OCI-LY1 (cell line): ENCODE data around the gene LRP1.
A peak's percentile ranks its signal among the peaks of the same experiment; 100 is the strongest.

Source experiments
- H2AFZ ChIP-seq: fragments of 200-600 bp; sonication (generic), shearing (Covaris generic); 2 replicates; pipeline ENCODE4 v1.6.0; 2014; ENCODE audit warnings: antibody characterized with exemption, mild to moderate bottlenecking, low read length
- H3F3A ChIP-seq: fragments of 200-600 bp; sonication (generic), shearing (Covaris generic); 2 replicates; pipeline ENCODE4 v1.6.0; 2014; ENCODE audit warnings: mild to moderate bottlenecking, antibody characterized with exemption, low read length, moderate library complexity; ENCODE audit not compliant: insufficient read depth
- H3K27ac ChIP-seq: fragments of 200-600 bp; sonication (generic); 2 replicates; pipeline ENCODE4 v1.5.1; 2014; ENCODE audit warnings: low read length, mixed run types, mild to moderate bottlenecking, low read depth; ENCODE audit not compliant: poor library complexity, severe bottlenecking
- H3K27me3 ChIP-seq: fragments of 200-600 bp; sonication (generic); 2 replicates; pipeline ENCODE4 v1.6.0; 2014; ENCODE audit warnings: antibody characterized with exemption, mild to moderate bottlenecking, low read length, moderate library complexity; ENCODE audit not compliant: insufficient read depth
- H3K36me3 ChIP-seq: fragments of 200-600 bp; sonication (generic); 2 replicates; pipeline ENCODE4 v1.6.1; 2014; ENCODE audit warnings: mild to moderate bottlenecking, antibody characterized with exemption, low read length, moderate library complexity, mixed read lengths; ENCODE audit not compliant: insufficient read depth
- H3K4me1 ChIP-seq: fragments of 200-600 bp; sonication (generic); 2 replicates; pipeline ENCODE4 v1.5.1; 2014; ENCODE audit warnings: mild to moderate bottlenecking, low read length, moderate library complexity; ENCODE audit not compliant: insufficient read depth, severe bottlenecking
- H3K4me2 ChIP-seq: fragments of 200-600 bp; sonication (generic), shearing (Covaris generic); 2 replicates; pipeline ENCODE4 v1.6.1; 2014; ENCODE audit warnings: low read length
- H3K4me3 ChIP-seq: fragments of 200-600 bp; sonication (generic); 2 replicates; pipeline ENCODE4 v1.5.1; 2014; ENCODE audit warnings: low read length, low read depth, mild to moderate bottlenecking, mixed read lengths; ENCODE audit not compliant: poor library complexity, severe bottlenecking
- H3K79me2 ChIP-seq: fragments of 200-600 bp; shearing (Covaris generic); 2 replicates; pipeline ENCODE4 v1.6.1; 2016; ENCODE audit warnings: mixed run types, low read length, mixed read lengths; ENCODE audit not compliant: insufficient read depth
- H3K9ac ChIP-seq: fragments of 200-600 bp; sonication (generic), shearing (Covaris generic); 2 replicates; pipeline ENCODE4 v1.6.1; 2014; ENCODE audit warnings: mild to moderate bottlenecking, low read length, mixed read lengths
- H3K9me2 ChIP-seq: fragments of 200-600 bp; sonication (generic), shearing (Covaris generic); 2 replicates; pipeline ENCODE4 v1.6.1; 2014; ENCODE audit warnings: low read depth, mild to moderate bottlenecking, low read length, mixed read lengths
- H3K9me3 ChIP-seq: fragments of 200-600 bp; shearing (Covaris generic); 2 replicates; pipeline ENCODE4 v1.6.1; 2014; ENCODE audit warnings: low read length, mixed read lengths
- H4K20me1 ChIP-seq: fragments of 200-600 bp; sonication (generic), shearing (Covaris generic); 2 replicates; pipeline ENCODE4 v1.6.0; 2016; ENCODE audit warnings: mild to moderate bottlenecking, low read length; ENCODE audit not compliant: insufficient read depth
- EZH2 ChIP-seq: fragments of 200-600 bp; sonication (generic), shearing (Covaris generic); IDR thresholded peaks from 2 replicates; pipeline ENCODE4 v1.8.0; 2017; ENCODE audit warnings: borderline replicate concordance, mixed run types, mild to moderate bottlenecking, antibody characterized with exemption, low read length, moderate library complexity, mixed read lengths
- TF ChIP-seq, protein P1 (sequence below): fragments of 200-600 bp; sonication (generic), shearing (Covaris generic); IDR thresholded peaks from 2 replicates; pipeline ENCODE4 v1.5.1; 2017; ENCODE audit warnings: mild to moderate bottlenecking, antibody characterized with exemption, low read length, moderate library complexity, mixed read lengths

Gene LRP1

GRCh38 chr12:57242329-57242690 is 114.0 kb downstream of the LRP1 start:
- H4K20me1 ChIP-seq: no peaks in the 10 kb centered on the region
- H3K9me2 ChIP-seq: no peaks in the 10 kb centered on the region
- H3F3A ChIP-seq: no peaks in the 10 kb centered on the region
- H3K9me3 ChIP-seq: no peaks in the 10 kb centered on the region
- no peak overlapping the region for H2AFZ ChIP-seq
- no peaks in the 10 kb centered on the region for H3K27me3 ChIP-seq
- H3K4me3 ChIP-seq: peak overlapping the region; percentile 61
- no peaks in the 10 kb centered on the region for H3K36me3 ChIP-seq
- peak overlapping the region; percentile 78 for H3K4me2 ChIP-seq
- H3K9ac ChIP-seq: peak overlapping the region; percentile 79
- peaks cover 61% of the 10 kb centered on the region for H3K4me1 ChIP-seq
- peak overlapping the region; percentile 93 for H3K27ac ChIP-seq
- TF ChIP-seq EZH2: no peak
- TF ChIP-seq, protein P1, sequence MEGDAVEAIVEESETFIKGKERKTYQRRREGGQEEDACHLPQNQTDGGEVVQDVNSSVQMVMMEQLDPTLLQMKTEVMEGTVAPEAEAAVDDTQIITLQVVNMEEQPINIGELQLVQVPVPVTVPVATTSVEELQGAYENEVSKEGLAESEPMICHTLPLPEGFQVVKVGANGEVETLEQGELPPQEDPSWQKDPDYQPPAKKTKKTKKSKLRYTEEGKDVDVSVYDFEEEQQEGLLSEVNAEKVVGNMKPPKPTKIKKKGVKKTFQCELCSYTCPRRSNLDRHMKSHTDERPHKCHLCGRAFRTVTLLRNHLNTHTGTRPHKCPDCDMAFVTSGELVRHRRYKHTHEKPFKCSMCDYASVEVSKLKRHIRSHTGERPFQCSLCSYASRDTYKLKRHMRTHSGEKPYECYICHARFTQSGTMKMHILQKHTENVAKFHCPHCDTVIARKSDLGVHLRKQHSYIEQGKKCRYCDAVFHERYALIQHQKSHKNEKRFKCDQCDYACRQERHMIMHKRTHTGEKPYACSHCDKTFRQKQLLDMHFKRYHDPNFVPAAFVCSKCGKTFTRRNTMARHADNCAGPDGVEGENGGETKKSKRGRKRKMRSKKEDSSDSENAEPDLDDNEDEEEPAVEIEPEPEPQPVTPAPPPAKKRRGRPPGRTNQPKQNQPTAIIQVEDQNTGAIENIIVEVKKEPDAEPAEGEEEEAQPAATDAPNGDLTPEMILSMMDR: no peak
- no peaks in the 10 kb centered on the region for H3K79me2 ChIP-seq

DNA sequence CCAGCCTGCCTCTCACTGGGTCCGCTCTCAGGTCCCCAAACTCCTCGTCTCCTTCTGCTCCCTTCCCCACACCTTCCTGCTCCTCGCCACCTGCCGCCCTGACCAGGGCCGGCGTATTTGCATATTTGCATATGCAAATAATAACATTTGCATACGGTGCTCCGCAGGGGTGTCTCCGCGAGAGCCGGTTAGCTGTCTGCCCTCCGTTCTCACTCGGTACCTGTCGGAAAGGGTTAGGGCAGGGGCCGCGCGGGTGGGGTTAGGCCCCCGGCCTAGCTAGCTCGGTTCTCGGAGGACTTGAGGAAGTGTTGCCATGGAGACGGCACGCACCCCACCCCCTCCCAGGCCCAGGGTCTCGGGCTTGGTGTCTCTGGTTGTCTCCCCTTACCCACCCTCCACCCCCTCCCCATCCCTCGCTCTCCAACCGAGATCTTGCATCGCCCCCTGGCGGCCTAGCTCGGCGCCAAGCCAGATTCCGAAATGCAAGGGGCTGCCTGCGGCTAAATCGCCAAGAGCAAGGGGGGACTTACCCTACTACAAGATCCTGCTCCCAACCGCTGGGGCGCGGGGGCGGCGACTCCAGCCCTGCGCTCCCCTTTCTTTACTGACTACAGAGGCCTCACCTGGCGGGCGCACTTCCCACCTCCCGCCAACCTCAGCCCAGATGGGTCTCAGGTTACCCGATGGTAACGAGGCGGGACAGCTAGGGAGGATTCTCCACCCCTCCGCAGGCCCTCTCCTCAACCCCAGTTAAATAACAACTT is 114.6 kb downstream of the LRP1 start:
- Histone ChIP-seq H3K27me3 (no peaks in the 10 kb centered on the region), H3K9me3 (no peaks in the 10 kb centered on the region), H2AFZ (no peak overlapping the region), H3K4me1 (peaks cover 56% of the 10 kb centered on the region), H3F3A (no peaks in the 10 kb centered on the region), H3K4me2 (peak overlapping the region; percentile 78), H3K9ac (peak overlapping the region; percentile 79), H4K20me1 (no peaks in the 10 kb centered on the region), H3K36me3 (no peaks in the 10 kb centered on the region), H3K27ac (peak overlapping the region; percentile 93), H3K9me2 (no peaks in the 10 kb centered on the region), H3K79me2 (no peaks in the 10 kb centered on the region), H3K4me3 (peak overlapping the region; percentile 61)
- TF ChIP-seq EZH2: no peak
- TF ChIP-seq, protein P1: peak; percentile 93

- TF ChIP-seq, protein P1: peak; percentile 95
- no peak for TF ChIP-seq EZH2
- no peaks in the 10 kb centered on the region for H3K27me3 ChIP-seq
- peak overlapping the region; percentile 78 for H3K4me2 ChIP-seq
- H3K9me3 ChIP-seq: no peaks in the 10 kb centered on the region
- H3K36me3 ChIP-seq: no peaks in the 10 kb centered on the region
- H3K79me2 ChIP-seq: no peaks in the 10 kb centered on the region
- no peak overlapping the region for H2AFZ ChIP-seq
- peak overlapping the region; percentile 61 for H3K4me3 ChIP-seq
- peak overlapping the region; percentile 79 for H3K9ac ChIP-seq
- H4K20me1 ChIP-seq: no peaks in the 10 kb centered on the region
- H3K4me1 ChIP-seq: peaks cover 49% of the 10 kb centered on the region
- no peaks in the 10 kb centered on the region for H3F3A ChIP-seq
- peak overlapping the region; percentile 93 for H3K27ac ChIP-seq
- no peaks in the 10 kb centered on the region for H3K9me2 ChIP-seq
These were observed 115.4 kb downstream of the LRP1 start for GRCh38 chr12:57243521-57244311.
